Endothelial cell of umbilical vein (primary cell): ENCODE measurements around the gene HAND1.

Experiments used
- EZH2 ChIP-seq: IDR thresholded peaks from 2 replicates; pipeline ENCODE4 v1.6.1; 2012; ENCODE audit warnings: borderline replicate concordance, low read depth, mild to moderate bottlenecking, moderate library complexity, low read length, inconsistent platforms; ENCODE audit not compliant: severe bottlenecking
- MYC ChIP-seq: IDR thresholded peaks from one replicate; pipeline ENCODE4 v1.6.1; 2011; ENCODE audit warnings: mild to moderate bottlenecking, low read depth, low read length
- POLR2A ChIP-seq: IDR thresholded peaks from 2 replicates; pipeline ENCODE4 v1.6.1; 2012; ENCODE audit warnings: low read depth, mild to moderate bottlenecking, control low read depth, low read length
- POLR2AphosphoS5 ChIP-seq: IDR thresholded peaks from 2 replicates; pipeline ENCODE4 v1.6.1; 2012; ENCODE audit warnings: low read depth, mild to moderate bottlenecking, control low read depth, low read length, moderate library complexity; ENCODE audit not compliant: insufficient read depth
- TF ChIP-seq, protein P1 (sequence below), 2 donors: IDR thresholded peaks; 1 replicate in 1 of 2; 2 replicates in 1 of 2; pipeline ENCODE4 v1.5.1; 2011; ENCODE audit warnings: low read length in 2 of 2, mild to moderate bottlenecking in 2 of 2, moderate library complexity in 2 of 2, control low read depth in 1 of 2, inconsistent platforms in 1 of 2, low read depth in 1 of 2; ENCODE audit not compliant: insufficient read depth in 1 of 2; ENCODE audit errors: extremely low read depth in 1 of 2
- TF ChIP-seq, protein P2 (sequence below): IDR thresholded peaks from 2 replicates; pipeline ENCODE4 v1.6.1; 2011; ENCODE audit not compliant: insufficient read depth, insufficient read length

DNA sequence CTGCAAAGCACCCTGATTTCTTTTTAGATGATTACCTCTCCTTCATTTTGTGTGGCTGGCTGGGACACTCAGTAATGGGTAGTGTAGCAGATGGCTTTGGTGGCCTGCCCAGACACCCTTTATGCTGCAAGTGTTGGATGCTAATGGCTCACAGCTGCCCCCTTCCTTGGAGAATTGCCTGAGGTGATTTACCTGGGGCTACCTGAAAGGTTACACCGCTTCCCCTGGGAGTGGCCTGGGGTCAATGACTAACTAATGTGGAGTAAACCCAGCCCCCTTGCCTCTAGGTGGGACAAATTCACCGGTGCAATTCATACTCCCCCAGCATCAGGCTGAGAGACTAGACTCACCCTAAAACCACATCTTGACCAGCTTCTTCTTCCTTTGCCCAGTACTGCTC is 23.5 kb upstream of the HAND1 start:
- TF ChIP-seq, protein P1, sequence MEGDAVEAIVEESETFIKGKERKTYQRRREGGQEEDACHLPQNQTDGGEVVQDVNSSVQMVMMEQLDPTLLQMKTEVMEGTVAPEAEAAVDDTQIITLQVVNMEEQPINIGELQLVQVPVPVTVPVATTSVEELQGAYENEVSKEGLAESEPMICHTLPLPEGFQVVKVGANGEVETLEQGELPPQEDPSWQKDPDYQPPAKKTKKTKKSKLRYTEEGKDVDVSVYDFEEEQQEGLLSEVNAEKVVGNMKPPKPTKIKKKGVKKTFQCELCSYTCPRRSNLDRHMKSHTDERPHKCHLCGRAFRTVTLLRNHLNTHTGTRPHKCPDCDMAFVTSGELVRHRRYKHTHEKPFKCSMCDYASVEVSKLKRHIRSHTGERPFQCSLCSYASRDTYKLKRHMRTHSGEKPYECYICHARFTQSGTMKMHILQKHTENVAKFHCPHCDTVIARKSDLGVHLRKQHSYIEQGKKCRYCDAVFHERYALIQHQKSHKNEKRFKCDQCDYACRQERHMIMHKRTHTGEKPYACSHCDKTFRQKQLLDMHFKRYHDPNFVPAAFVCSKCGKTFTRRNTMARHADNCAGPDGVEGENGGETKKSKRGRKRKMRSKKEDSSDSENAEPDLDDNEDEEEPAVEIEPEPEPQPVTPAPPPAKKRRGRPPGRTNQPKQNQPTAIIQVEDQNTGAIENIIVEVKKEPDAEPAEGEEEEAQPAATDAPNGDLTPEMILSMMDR (IDR thresholded peaks at IDR 0.05; ENCODE audit: extremely low read depth in 1 of 2, insufficient read depth in 1 of 2, low read depth in 1 of 2, low read length in 2 of 2) = no peak
- no peak for TF ChIP-seq POLR2AphosphoS5
- TF ChIP-seq POLR2A = no peak
- no peak for TF ChIP-seq MYC
- no peak for TF ChIP-seq EZH2
- TF ChIP-seq, protein P2, sequence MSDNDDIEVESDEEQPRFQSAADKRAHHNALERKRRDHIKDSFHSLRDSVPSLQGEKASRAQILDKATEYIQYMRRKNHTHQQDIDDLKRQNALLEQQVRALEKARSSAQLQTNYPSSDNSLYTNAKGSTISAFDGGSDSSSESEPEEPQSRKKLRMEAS = no peak
